GM23338 (cell line): ENCODE measurements around the gene KCNN3. TPM values are rescaled to one million over a fixed set of nuclear protein-coding genes. Genes with fewer than 3 reads are reported as not detected.

ENCODE experiments used
- ATAC-seq: fragments of 200-7000 bp; cut with Tn5 transposase; 3 replicates; pipeline ENCODE4 v1.9.1; 2020
- DNase-seq: peaks from one replicate; pipeline ENCODE4 v3.0.0-alpha.2; 2015; ENCODE audit warnings: low spot score
- H2AFZ ChIP-seq: fragments of 200-600 bp; sonication (generic); 2 replicates; pipeline ENCODE4 v1.8.0; 2016; ENCODE audit warnings: antibody characterized with exemption, mild to moderate bottlenecking, moderate library complexity
- H3F3A ChIP-seq: fragments of 200-600 bp; sonication (generic); replicated peaks from 2 replicates; pipeline ENCODE4 v1.8.0; 2017; ENCODE audit warnings: antibody characterized with exemption, mixed run types, low read depth
- H3K27ac ChIP-seq: fragments of 200-600 bp; sonication (generic); 2 replicates; pipeline ENCODE4 v1.6.1; 2016; ENCODE audit warnings: low read depth
- H3K27me3 ChIP-seq: fragments of 200-600 bp; sonication (generic); 2 replicates; pipeline ENCODE4 v1.8.0; 2016; ENCODE audit warnings: mild to moderate bottlenecking, mixed run types, moderate library complexity; ENCODE audit not compliant: insufficient read depth
- H3K36me3 ChIP-seq: fragments of 200-600 bp; sonication (generic); 2 replicates; pipeline ENCODE4 v1.8.0; 2016; ENCODE audit warnings: mild to moderate bottlenecking; ENCODE audit not compliant: insufficient read depth
- H3K4me1 ChIP-seq: fragments of 200-600 bp; sonication (generic); 2 replicates; pipeline ENCODE4 v1.8.0; 2016; ENCODE audit warnings: mild to moderate bottlenecking, moderate library complexity; ENCODE audit not compliant: insufficient read depth
- H3K4me2 ChIP-seq: fragments of 200-600 bp; sonication (generic); 2 replicates; pipeline ENCODE4 v1.7.1; 2017; ENCODE audit warnings: mixed run types
- H3K4me3 ChIP-seq: fragments of 200-600 bp; sonication (generic); 2 replicates; pipeline ENCODE4 v1.6.1; 2016; ENCODE audit warnings: mixed run types
- H3K79me2 ChIP-seq: fragments of 200-600 bp; sonication (generic); replicated peaks from 2 replicates; pipeline ENCODE4 v1.8.0; 2017; ENCODE audit warnings: mild to moderate bottlenecking; ENCODE audit not compliant: insufficient read depth
- H3K9me2 ChIP-seq: fragments of 200-600 bp; sonication (generic); 2 replicates; pipeline ENCODE4 v1.8.0; 2017; ENCODE audit not compliant: insufficient read depth
- H4K20me1 ChIP-seq: fragments of 200-600 bp; sonication (generic); replicated peaks from 2 replicates; pipeline ENCODE4 v1.8.0; 2017; ENCODE audit warnings: mild to moderate bottlenecking; ENCODE audit not compliant: insufficient read depth
- H3K27ac Mint-ChIP-seq: 2 replicates; pipeline ENCODE4 v1.8.0; 2020; ENCODE audit warnings: inconsistent platforms, mild to moderate bottlenecking, moderate library complexity, mixed read lengths
- H3K27me3 Mint-ChIP-seq: 3 replicates; pipeline ENCODE4 v1.8.0; 2022; ENCODE audit warnings: low read depth, mild to moderate bottlenecking, moderate library complexity, mixed read lengths, inconsistent platforms; ENCODE audit not compliant: insufficient read depth, poor library complexity
- H3K36me3 Mint-ChIP-seq: 3 replicates; pipeline ENCODE4 v1.8.0; 2021; ENCODE audit warnings: low read depth, mild to moderate bottlenecking, inconsistent platforms, moderate library complexity, mixed read lengths
- H3K4me1 Mint-ChIP-seq: 3 replicates; pipeline ENCODE4 v1.8.0; 2020; ENCODE audit warnings: mild to moderate bottlenecking, inconsistent platforms, mixed read lengths
- H3K4me3 Mint-ChIP-seq: 3 replicates; pipeline ENCODE4 v1.8.0; 2021; ENCODE audit warnings: moderate library complexity, mild to moderate bottlenecking, inconsistent platforms, mixed read lengths
- H3K9me3 Mint-ChIP-seq: 3 replicates; pipeline ENCODE4 v1.8.0; 2020; ENCODE audit warnings: moderate library complexity, mild to moderate bottlenecking, inconsistent platforms, mixed read lengths
- CREB1 ChIP-seq: fragments of 250-450 bp; sonication (Bioruptor Pico); IDR thresholded peaks from 2 replicates; pipeline ENCODE4 v1.5.0; 2020; ENCODE audit warnings: low read depth, mild to moderate bottlenecking, moderate library complexity
- CTCF ChIP-seq, 2 experiments: fragments of 200-600 bp in 1 of 2; sonication (generic) in 1 of 2; conservative IDR thresholded peaks; 2 replicates each; pipeline versions ENCODE4 v1.5.1 to v1.6.1; 2016 to 2017; ENCODE audit warnings: antibody characterized with exemption in 2 of 2, low read depth in 2 of 2, mild to moderate bottlenecking in 2 of 2, moderate library complexity in 1 of 2
- ETS1 ChIP-seq: IDR thresholded peaks from 2 replicates; pipeline ENCODE4 v1.6.1; 2016; ENCODE audit warnings: antibody characterized with exemption
- EZH2phosphoT487 ChIP-seq: fragments of 200-600 bp; sonication (generic); IDR thresholded peaks from one replicate; pipeline ENCODE4 v1.8.1; 2018; ENCODE audit warnings: antibody characterized with exemption; ENCODE audit not compliant: unreplicated experiment
- JUNB ChIP-seq: IDR thresholded peaks from one replicate; pipeline ENCODE4 v1.6.1; 2016; ENCODE audit warnings: antibody characterized with exemption; ENCODE audit not compliant: unreplicated experiment
- REST ChIP-seq: IDR thresholded peaks from one replicate; pipeline ENCODE4 v1.6.1; 2018; ENCODE audit warnings: antibody characterized with exemption; ENCODE audit not compliant: unreplicated experiment
- STAT1 ChIP-seq: IDR thresholded peaks from one replicate; pipeline ENCODE4 v1.6.1; 2016; ENCODE audit warnings: antibody characterized with exemption; ENCODE audit not compliant: unreplicated experiment
- ZNF331 ChIP-seq: fragments of 250-450 bp; sonication (Bioruptor Pico); IDR thresholded peaks from 2 replicates; pipeline ENCODE4 v1.5.0; 2020; ENCODE audit warnings: low read depth, mild to moderate bottlenecking, moderate library complexity
- ZNF462 ChIP-seq: fragments of 250-450 bp; sonication (Bioruptor Pico); IDR thresholded peaks from 2 replicates; pipeline ENCODE4 v1.5.0; 2020; ENCODE audit warnings: mild to moderate bottlenecking, moderate library complexity
- polyA plus RNA-seq: library from polyadenylated mRNA; unstranded; fragments of >200 nt; fragmentation: Nextera tagmentation; extraction: Ambion mirVana; gene quantifications from 2 replicates; pipeline ENCODE4 v1.2.1, GENCODE V29; 2016
- total RNA-seq: library from RNA; depleted of rRNA; stranded (reverse); fragments of >200 nt; shearing (Covaris generic); gene quantifications from 2 replicates; pipeline ENCODE4 v1.2.3, GENCODE V29; 2014

Gene KCNN3
- total and polyA plus RNA-seq, 2 experiments from 2014 or later = 1.9 to 3.0 TPM

- Mint-ChIP-seq H3K27me3 (no peaks in the 10 kb centered on the region), H3K27ac (no peak overlapping the region), H3K9me3 (no peaks in the 10 kb centered on the region; the same call in 2 of the 3 replicates), H3K36me3 (no peaks in the 10 kb centered on the region), H3K4me3 (no peak overlapping the region), H3K4me1 (peaks cover 9% of the 10 kb centered on the region)
- H3K4me1 ChIP-seq = no peaks in the 10 kb centered on the region
- no peaks in the 10 kb centered on the region for H3K79me2 ChIP-seq
- DNase-seq (peak; percentile 35), ATAC-seq (peak; percentile 51)
- H3K9me2 ChIP-seq = 0 out of 2 replicates have a peak, but pooled peaks cover 5% of the 10 kb centered on the region
- H3K27me3 ChIP-seq = no peaks in the 10 kb centered on the region
- H3F3A ChIP-seq = no peaks in the 10 kb centered on the region
- H4K20me1 ChIP-seq = no peaks in the 10 kb centered on the region
- H3K4me3 ChIP-seq = no peak overlapping the region
- H2AFZ ChIP-seq = no peak overlapping the region
- no peaks in the 10 kb centered on the region for H3K36me3 ChIP-seq
- TF ChIP-seq REST (no peak), CTCF (conservative IDR thresholded peaks at IDR 0.05; ENCODE audit: low read depth in 2 of 2) (peak; percentile 47 to 50)
- H3K4me2 ChIP-seq = no peak overlapping the region
- no peak overlapping the region for H3K27ac ChIP-seq
These were observed 174.1 kb downstream of the KCNN3 start for GRCh38 chr1:154695985-154696384.

GRCh38 chr1:154694995-154695394 is 175.1 kb downstream of the KCNN3 start:
- no peak overlapping the region for H3K27ac Mint-ChIP-seq
- H3K36me3 Mint-ChIP-seq = no peaks in the 10 kb centered on the region
- Histone ChIP-seq H3K27ac (no peak overlapping the region), H2AFZ (no peak overlapping the region), H3K79me2 (no peaks in the 10 kb centered on the region), H3K27me3 (no peaks in the 10 kb centered on the region), H3K36me3 (no peaks in the 10 kb centered on the region), H4K20me1 (no peaks in the 10 kb centered on the region), H3K4me1 (no peaks in the 10 kb centered on the region), H3F3A (no peaks in the 10 kb centered on the region), H3K4me3 (no peak overlapping the region), H3K9me2 (0 out of 2 replicates have a peak, but pooled peaks cover 5% of the 10 kb centered on the region), H3K4me2 (no peak overlapping the region)
- H3K27me3 Mint-ChIP-seq = no peaks in the 10 kb centered on the region
- H3K9me3 Mint-ChIP-seq = no peaks in the 10 kb centered on the region; the same call in 2 of the 3 replicates
- no peak overlapping the region for H3K4me3 Mint-ChIP-seq
- DNase-seq = no peak
- H3K4me1 Mint-ChIP-seq = peaks cover 9% of the 10 kb centered on the region
- ATAC-seq = no peak
- TF ChIP-seq STAT1 = no peak
- TF ChIP-seq ETS1 = no peak
- no peak for TF ChIP-seq ZNF462 (CRISPR knock-in tag)
- no peak for TF ChIP-seq EZH2phosphoT487
- no peak for TF ChIP-seq JUNB
- no peak for TF ChIP-seq ZNF331 (CRISPR knock-in tag)
- no peak for TF ChIP-seq CREB1
